Measurements from ENCODE around the gene LNPK. TPM values are rescaled to one million over a fixed set of nuclear protein-coding genes. Genes with fewer than 3 reads are reported as not detected.

The LNPK gene
- total and polyA plus RNA-seq, 2 experiments from 2014 or later: 5.4 to 8.1 TPM

- Histone ChIP-seq H2AFZ (peak overlapping the region; percentile 100), H3K27ac (ENCODE audit: low read depth) (no peak overlapping the region), H3K9me2 (ENCODE audit: insufficient read depth) (no peaks in the 10 kb centered on the region), H3K79me2 (replicated peaks; ENCODE audit: insufficient read depth) (peaks cover 29% of the 10 kb centered on the region), H3K27me3 (ENCODE audit: insufficient read depth) (peaks cover 37% of the 10 kb centered on the region), H3K4me3 (peak overlapping the region; percentile 96), H3K4me2 (peak overlapping the region; percentile 100), H3K4me1 (ENCODE audit: insufficient read depth) (peaks cover 10% of the 10 kb centered on the region), H3F3A (replicated peaks; ENCODE audit: low read depth) (no peaks in the 10 kb centered on the region; the same call in 1 of the 2 replicates), H3K36me3 (ENCODE audit: insufficient read depth) (no peaks in the 10 kb centered on the region), H4K20me1 (replicated peaks; ENCODE audit: insufficient read depth) (0 out of 2 replicates have a peak, but pooled peaks cover 8% of the 10 kb centered on the region)
- no peak overlapping the region; the same call in 1 of the 2 replicates for H3K27ac Mint-ChIP-seq
- no peaks in the 10 kb centered on the region for H3K9me3 Mint-ChIP-seq
- peak; percentile 10 for ATAC-seq
- no peaks in the 10 kb centered on the region for H3K36me3 Mint-ChIP-seq (ENCODE audit: low read depth)
- H3K4me1 Mint-ChIP-seq: peaks cover 9% of the 10 kb centered on the region; the same call in 2 of the 3 replicates
- TF ChIP-seq REST (IDR thresholded peaks at IDR 0.05; ENCODE audit: unreplicated experiment) (no peak), STAT1 (IDR thresholded peaks at IDR 0.05; ENCODE audit: unreplicated experiment) (no peak), POLR2AphosphoS5 (IDR thresholded peaks at IDR 0.05; ENCODE audit: low read depth) (no peak), CREB1 (CRISPR knock-in tag; IDR thresholded peaks at IDR 0.05; ENCODE audit: low read depth) (no peak), ZNF114 (CRISPR knock-in tag; IDR thresholded peaks at IDR 0.05) (no peak), JUNB (IDR thresholded peaks at IDR 0.05; ENCODE audit: unreplicated experiment) (no peak), EZH2 (IDR thresholded peaks at IDR 0.05; ENCODE audit: low read depth, unreplicated experiment) (no peak), ZNF331 (CRISPR knock-in tag; IDR thresholded peaks at IDR 0.05; ENCODE audit: low read depth) (no peak)
- peak overlapping the region; percentile 91 for H3K4me3 Mint-ChIP-seq
- DNase-seq (ENCODE audit: low spot score): peak; percentile 28
- H3K27me3 Mint-ChIP-seq (ENCODE audit: insufficient read depth, low read depth, poor library complexity): peaks cover 2% of the 10 kb centered on the region
Observed at GRCh38 chr2:176002688-176003210, 682 bp upstream of the LNPK start.

- Mint-ChIP-seq H3K4me3 (peak overlapping the region; percentile 91), H3K9me3 (no peaks in the 10 kb centered on the region)
- TF ChIP-seq ZNF114 (CRISPR knock-in tag; IDR thresholded peaks at IDR 0.05) (no peak), NANOG (IDR thresholded peaks at IDR 0.05; ENCODE audit: borderline replicate concordance) (no peak), REST (IDR thresholded peaks at IDR 0.05; ENCODE audit: unreplicated experiment) (no peak), ETS1 (IDR thresholded peaks at IDR 0.05) (no peak), CTCF (conservative IDR thresholded peaks at IDR 0.05; ENCODE audit: low read depth in 2 of 2) (no peak), ZNF331 (CRISPR knock-in tag; IDR thresholded peaks at IDR 0.05; ENCODE audit: low read depth) (no peak), CREB1 (CRISPR knock-in tag; IDR thresholded peaks at IDR 0.05; ENCODE audit: low read depth) (no peak), STAT1 (IDR thresholded peaks at IDR 0.05; ENCODE audit: unreplicated experiment) (no peak), EZH2 (IDR thresholded peaks at IDR 0.05; ENCODE audit: low read depth, unreplicated experiment) (no peak), JUNB (IDR thresholded peaks at IDR 0.05; ENCODE audit: unreplicated experiment) (no peak)
Observed at GRCh38 chr2:176001281-176001915, 669 bp downstream of the LNPK start.

More at GRCh38 chr2:176001281-176001915, 669 bp downstream of the LNPK start:
- Mint-ChIP-seq H3K4me1 (peaks cover 9% of the 10 kb centered on the region; the same call in 2 of the 3 replicates), H3K27ac (no peak overlapping the region), H3K36me3 (ENCODE audit: low read depth) (no peaks in the 10 kb centered on the region), H3K27me3 (ENCODE audit: insufficient read depth, low read depth, poor library complexity) (peaks cover 2% of the 10 kb centered on the region)
- ATAC-seq (peak; percentile 49), DNase-seq (ENCODE audit: low spot score) (peak; percentile 49)
- H3K79me2 ChIP-seq (replicated peaks; ENCODE audit: insufficient read depth): peaks cover 29% of the 10 kb centered on the region
- H3K4me2 ChIP-seq: peak overlapping the region; percentile 100
- peaks cover 37% of the 10 kb centered on the region for H3K27me3 ChIP-seq (ENCODE audit: insufficient read depth)
- no peaks in the 10 kb centered on the region for H3K36me3 ChIP-seq (ENCODE audit: insufficient read depth)
- peak overlapping the region; percentile 98 for H2AFZ ChIP-seq
- H3F3A ChIP-seq (replicated peaks; ENCODE audit: low read depth): no peaks in the 10 kb centered on the region; the same call in 1 of the 2 replicates
- H3K9me2 ChIP-seq (ENCODE audit: insufficient read depth): no peaks in the 10 kb centered on the region
- 0 out of 2 replicates have a peak, but pooled peaks cover 4% of the 10 kb centered on the region for H4K20me1 ChIP-seq (replicated peaks; ENCODE audit: insufficient read depth)
- H3K27ac ChIP-seq (ENCODE audit: low read depth): no peak overlapping the region
- peak overlapping the region; percentile 96 for H3K4me3 ChIP-seq
- H3K4me1 ChIP-seq (ENCODE audit: insufficient read depth): peaks cover 10% of the 10 kb centered on the region
